Adrenal gland (tissue), 5 donors: Measurements from ENCODE around the gene SRSF2.

Experiments used
- POLR2A ChIP-seq, 2 donors: fragments of 450-650 bp; IDR thresholded peaks; one replicate each; pipeline ENCODE4 v1.6.1; 2017; ENCODE audit warnings: antibody characterized with exemption in 2 of 2, mild to moderate bottlenecking in 2 of 2, moderate library complexity in 1 of 2
- TF ChIP-seq, protein P1 (sequence below), 6 experiments: fragments of 450-650 bp in 4 of 6; fragments of 200-600 bp in 2 of 6; sonication (generic) in 1 of 6; IDR thresholded peaks; 1 replicate in 5 of 6; 2 replicates in 1 of 6; pipeline versions ENCODE4 v1.5.1 to v1.8.0; 2016 to 2021; ENCODE audit warnings: antibody characterized with exemption in 6 of 6, mild to moderate bottlenecking in 2 of 6, moderate library complexity in 1 of 6
- donor health status: DM: no; HTN: no; CAD: no.

DNA sequence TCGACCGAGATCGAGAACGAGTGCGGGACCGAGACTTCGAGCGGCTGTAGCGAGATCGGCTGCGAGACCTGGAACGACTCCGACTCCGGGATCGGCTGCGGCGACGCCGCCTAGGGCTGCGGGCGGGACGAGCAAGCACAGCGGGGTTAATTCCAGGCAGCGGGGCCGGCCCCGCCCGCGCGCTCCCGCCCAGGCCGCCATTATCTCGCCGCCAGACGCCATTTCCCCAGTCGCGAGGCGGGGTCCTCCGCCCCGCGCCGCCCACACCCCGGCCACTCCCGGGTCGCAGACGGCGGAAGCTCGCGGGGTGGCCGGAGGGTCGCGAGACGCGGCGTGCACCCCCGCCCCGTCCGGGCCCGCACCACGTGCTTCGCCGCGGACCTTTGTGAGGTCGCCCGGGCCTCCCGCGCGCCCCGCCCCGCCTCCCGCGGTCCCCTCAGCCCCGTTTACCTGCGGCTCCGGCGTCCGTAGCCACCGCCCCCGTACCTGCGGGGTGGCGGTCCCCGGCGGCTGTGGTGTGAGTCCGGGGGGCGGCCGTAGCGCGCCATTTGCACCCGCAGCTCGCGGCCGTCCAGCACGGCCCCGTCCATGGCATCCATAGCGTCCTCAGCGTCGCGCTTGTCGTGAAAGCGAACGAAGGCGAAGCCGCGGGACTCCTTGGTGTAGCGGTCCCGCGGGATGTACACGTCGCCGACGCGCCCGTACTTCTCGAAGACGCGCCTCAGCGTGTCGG, 616 bp downstream of the SRSF2 start:
- TF ChIP-seq, protein P1, sequence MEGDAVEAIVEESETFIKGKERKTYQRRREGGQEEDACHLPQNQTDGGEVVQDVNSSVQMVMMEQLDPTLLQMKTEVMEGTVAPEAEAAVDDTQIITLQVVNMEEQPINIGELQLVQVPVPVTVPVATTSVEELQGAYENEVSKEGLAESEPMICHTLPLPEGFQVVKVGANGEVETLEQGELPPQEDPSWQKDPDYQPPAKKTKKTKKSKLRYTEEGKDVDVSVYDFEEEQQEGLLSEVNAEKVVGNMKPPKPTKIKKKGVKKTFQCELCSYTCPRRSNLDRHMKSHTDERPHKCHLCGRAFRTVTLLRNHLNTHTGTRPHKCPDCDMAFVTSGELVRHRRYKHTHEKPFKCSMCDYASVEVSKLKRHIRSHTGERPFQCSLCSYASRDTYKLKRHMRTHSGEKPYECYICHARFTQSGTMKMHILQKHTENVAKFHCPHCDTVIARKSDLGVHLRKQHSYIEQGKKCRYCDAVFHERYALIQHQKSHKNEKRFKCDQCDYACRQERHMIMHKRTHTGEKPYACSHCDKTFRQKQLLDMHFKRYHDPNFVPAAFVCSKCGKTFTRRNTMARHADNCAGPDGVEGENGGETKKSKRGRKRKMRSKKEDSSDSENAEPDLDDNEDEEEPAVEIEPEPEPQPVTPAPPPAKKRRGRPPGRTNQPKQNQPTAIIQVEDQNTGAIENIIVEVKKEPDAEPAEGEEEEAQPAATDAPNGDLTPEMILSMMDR (IDR thresholded peaks at IDR 0.05): peak in 3 of 6 experiments; percentile 14 to 32 (median 31)
- TF ChIP-seq POLR2A (IDR thresholded peaks at IDR 0.05): peak; percentile 9 to 68
